OCI-LY3 (cell line): Measurements from ENCODE around the gene FGF13.

Experiments
- H2AFZ ChIP-seq: fragments of 200-600, 300-600 bp; shearing (Covaris generic); 2 replicates; pipeline ENCODE4 v1.6.0; 2014; ENCODE audit warnings: antibody characterized with exemption, low read depth, low read length
- H3K27ac ChIP-seq: fragments of 200-600, 300-600 bp; sonication (generic); 2 replicates; pipeline ENCODE4 v1.5.1; 2014; ENCODE audit warnings: mild to moderate bottlenecking, low read length, moderate library complexity, mixed read lengths
- H3K27me3 ChIP-seq: fragments of 200-600, 300-600 bp; sonication (generic); 2 replicates; pipeline ENCODE4 v1.6.1; 2014; ENCODE audit warnings: low read depth, low read length, mixed read lengths
- H3K36me3 ChIP-seq: fragments of 200-600, 300-600 bp; sonication (generic); replicated peaks from 2 replicates; pipeline ENCODE3; 2014; ENCODE audit warnings: low read depth, low read length, mixed read lengths
- H3K4me1 ChIP-seq: fragments of 300-600, 200-600 bp; sonication (generic); 2 replicates; pipeline ENCODE4 v1.6.1; 2014; ENCODE audit warnings: low read length, mixed read lengths
- H3K4me2 ChIP-seq: fragments of 200-600, 300-600 bp; sonication (generic); 2 replicates; pipeline ENCODE4 v1.6.1; 2014; ENCODE audit warnings: low read length, mixed read lengths
- H3K4me3 ChIP-seq: fragments of 300-600, 200-600 bp; sonication (generic); 2 replicates; pipeline ENCODE4 v1.5.1; 2014; ENCODE audit warnings: antibody characterized with exemption, mild to moderate bottlenecking, low read length, moderate library complexity
- H3K79me2 ChIP-seq: fragments of 300-600, 200-600 bp; shearing (Covaris generic); 2 replicates; pipeline ENCODE4 v1.6.1; 2014; ENCODE audit warnings: mild to moderate bottlenecking, low read length, mixed read lengths
- H3K9ac ChIP-seq: fragments of 300-600, 200-600 bp; shearing (Covaris generic); 2 replicates; pipeline ENCODE4 v1.6.0; 2014; ENCODE audit warnings: mild to moderate bottlenecking, low read length, moderate library complexity
- H3K9me3 ChIP-seq: fragments of 200-600, 300-600 bp; shearing (Covaris generic); 2 replicates; pipeline ENCODE4 v1.6.1; 2014; ENCODE audit warnings: low read length, mixed read lengths; ENCODE audit not compliant: insufficient read depth
- H4K20me1 ChIP-seq: fragments of 200-600, 300-600 bp; sonication (generic); 2 replicates; pipeline ENCODE4 v1.6.1; 2016; ENCODE audit warnings: low read length, mixed read lengths; ENCODE audit not compliant: insufficient read depth
- CTCF ChIP-seq: fragments of 200-600, 300-600 bp; sonication (generic); IDR thresholded peaks from 2 replicates; pipeline ENCODE4 v1.5.1; 2014; ENCODE audit warnings: antibody characterized with exemption, low read length, low read depth
- EZH2phosphoT487 ChIP-seq: fragments of 200-600 bp; shearing (Covaris generic); IDR thresholded peaks from 2 replicates; pipeline ENCODE4 v1.6.1; 2018; ENCODE audit warnings: antibody characterized with exemption, mixed run types, low read depth

The FGF13 gene

DNA sequence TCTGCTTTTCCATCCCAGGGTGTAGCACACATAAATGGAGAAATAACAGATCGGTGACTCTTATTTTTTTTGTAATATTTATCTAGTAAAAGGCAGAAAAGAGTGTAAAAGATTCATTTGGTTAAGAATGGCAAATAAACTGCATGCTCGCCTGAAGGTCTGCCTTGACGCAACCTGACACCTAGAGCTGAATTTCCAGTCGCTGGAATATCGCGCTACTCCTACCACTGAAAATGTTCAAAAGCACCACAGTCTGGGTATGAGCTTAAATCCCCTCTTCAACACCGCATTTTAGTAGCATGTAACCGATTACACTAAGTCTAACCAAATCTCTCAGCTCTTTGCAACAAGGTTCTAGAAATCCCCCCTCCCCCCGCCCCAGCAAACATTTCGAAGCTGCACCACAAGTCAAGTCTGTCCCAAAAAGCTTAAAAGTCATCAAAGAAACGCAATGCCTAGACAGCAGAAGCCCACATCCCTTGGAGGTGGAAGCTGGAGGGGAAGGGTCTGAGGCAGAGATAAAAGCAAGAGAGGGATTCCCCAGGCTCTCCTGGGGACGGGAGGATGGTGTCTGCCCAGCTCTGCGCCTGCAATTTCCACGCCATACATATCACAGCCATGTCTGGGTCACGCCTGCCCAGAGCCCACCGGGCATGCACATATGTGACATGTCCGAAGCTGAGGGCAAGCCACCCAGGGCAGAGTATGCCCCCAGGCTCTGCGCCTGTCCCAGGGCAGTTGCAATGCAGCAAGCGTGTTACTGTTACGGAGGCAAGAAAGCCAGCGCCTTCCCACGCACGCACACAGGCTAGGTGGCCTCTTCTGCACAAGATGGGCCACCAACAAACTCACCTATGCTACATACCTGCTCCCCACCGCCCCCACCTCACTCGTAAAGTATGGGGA, 1.4 kb downstream of the FGF13 start:
- H3K36me3 ChIP-seq = no peaks in the 10 kb centered on the region
- no peak overlapping the region for H3K9ac ChIP-seq
- H3K79me2 ChIP-seq = no peaks in the 10 kb centered on the region
- no peak overlapping the region for H3K4me3 ChIP-seq
- no peak overlapping the region for H3K4me2 ChIP-seq
- no peak overlapping the region for H3K27ac ChIP-seq
- no peak for TF ChIP-seq EZH2phosphoT487
- no peak for TF ChIP-seq CTCF
- H3K27me3 ChIP-seq = no peaks in the 10 kb centered on the region
- H2AFZ ChIP-seq = no peak overlapping the region
- no peaks in the 10 kb centered on the region for H4K20me1 ChIP-seq
- peaks cover 11% of the 10 kb centered on the region for H3K4me1 ChIP-seq
- no peaks in the 10 kb centered on the region for H3K9me3 ChIP-seq

GRCh38 chrX:138708268-138708667, 3.2 kb downstream of the FGF13 start:
- H3K9me3 ChIP-seq = no peaks in the 10 kb centered on the region
- no peaks in the 10 kb centered on the region for H3K27me3 ChIP-seq
- H3K4me1 ChIP-seq = peaks cover 11% of the 10 kb centered on the region
- TF ChIP-seq EZH2phosphoT487 (no peak), CTCF (no peak)
- no peak overlapping the region for H3K4me3 ChIP-seq
- H3K79me2 ChIP-seq = no peaks in the 10 kb centered on the region
- H3K9ac ChIP-seq = no peak overlapping the region
- H3K4me2 ChIP-seq = no peak overlapping the region
- H2AFZ ChIP-seq = no peak overlapping the region
- H3K36me3 ChIP-seq = no peaks in the 10 kb centered on the region
- no peaks in the 10 kb centered on the region for H4K20me1 ChIP-seq
- H3K27ac ChIP-seq = no peak overlapping the region

- Histone ChIP-seq H2AFZ (no peak overlapping the region), H3K4me1 (peaks cover 11% of the 10 kb centered on the region), H3K27me3 (no peaks in the 10 kb centered on the region), H3K79me2 (no peaks in the 10 kb centered on the region), H3K4me2 (no peak overlapping the region), H3K36me3 (no peaks in the 10 kb centered on the region), H3K4me3 (no peak overlapping the region), H3K9ac (no peak overlapping the region), H4K20me1 (no peaks in the 10 kb centered on the region), H3K27ac (no peak overlapping the region), H3K9me3 (no peaks in the 10 kb centered on the region)
- TF ChIP-seq CTCF = no peak
- no peak for TF ChIP-seq EZH2phosphoT487
Measured at GRCh38 chrX:138704596-138704995, 6.9 kb downstream of the FGF13 start.

GRCh38 chrX:138704101-138704500, 7.4 kb downstream of the FGF13 start:
- peaks cover 11% of the 10 kb centered on the region for H3K4me1 ChIP-seq
- no peaks in the 10 kb centered on the region for H4K20me1 ChIP-seq
- H2AFZ ChIP-seq = no peak overlapping the region
- no peaks in the 10 kb centered on the region for H3K36me3 ChIP-seq
- H3K27me3 ChIP-seq = no peaks in the 10 kb centered on the region
- no peak for TF ChIP-seq EZH2phosphoT487
- TF ChIP-seq CTCF = no peak
- H3K79me2 ChIP-seq = no peaks in the 10 kb centered on the region
- H3K9me3 ChIP-seq = no peaks in the 10 kb centered on the region
- no peak overlapping the region for H3K4me2 ChIP-seq
- no peak overlapping the region for H3K4me3 ChIP-seq
- no peak overlapping the region for H3K27ac ChIP-seq
- H3K9ac ChIP-seq = no peak overlapping the region
